HG03354 (cell line): Measurements from ENCODE around the gene SCAP.
"Not testable (repeated sequence)": the region's sequence is repeated elsewhere in the genome, so short reads cannot be mapped to it uniquely, and the experiment has no call there.

Source experiments
- ATAC-seq: cut with Tn5 transposase; IDR thresholded peaks from one replicate; pipeline ENCODE4 v1.9.1; 2021; ENCODE audit warnings: mild to moderate bottlenecking; ENCODE audit not compliant: unreplicated experiment, poor library complexity, severe bottlenecking

SCAP gene

DNA sequence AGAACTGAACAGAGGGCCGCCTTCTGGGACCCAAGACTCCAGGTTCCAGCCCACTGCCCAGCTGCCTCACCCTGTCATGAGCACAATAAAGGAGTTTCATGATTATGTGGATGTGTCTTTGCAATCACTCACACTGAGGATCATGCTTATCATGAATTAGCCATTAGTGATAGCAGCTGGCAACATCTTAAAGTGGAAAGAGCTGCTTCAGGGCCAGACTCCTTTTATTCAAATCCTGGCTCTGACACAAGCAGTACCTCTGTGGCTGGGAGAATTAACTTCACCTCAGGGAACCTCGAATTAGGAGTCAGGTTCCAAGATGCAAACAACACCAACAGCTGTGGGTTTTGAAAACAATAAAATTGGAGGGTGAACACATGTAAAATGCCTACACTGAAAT is 6.6 kb upstream of the SCAP start:
- ATAC-seq, result no peak

DNA sequence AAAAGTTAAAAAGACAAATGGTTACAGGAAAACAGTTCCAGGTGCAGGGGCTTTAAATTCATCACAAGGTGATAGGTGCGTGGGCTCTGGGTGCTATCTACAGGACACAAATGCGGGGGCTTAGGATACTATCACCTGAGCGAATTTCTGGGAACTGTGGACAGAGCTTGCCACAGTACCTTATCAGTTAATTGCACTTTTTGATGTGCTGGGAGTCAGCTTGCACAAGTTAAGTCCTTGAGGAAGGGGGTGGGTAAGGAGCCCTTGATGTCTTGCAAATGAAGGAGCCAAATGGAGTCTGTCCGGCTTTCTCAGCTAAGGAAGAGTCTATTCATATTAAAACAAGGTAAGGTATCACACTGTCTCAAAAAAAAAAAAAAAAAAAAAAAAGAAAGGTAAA is 6.0 kb upstream of the SCAP start:
- ATAC-seq, result not testable (repeated sequence)

DNA sequence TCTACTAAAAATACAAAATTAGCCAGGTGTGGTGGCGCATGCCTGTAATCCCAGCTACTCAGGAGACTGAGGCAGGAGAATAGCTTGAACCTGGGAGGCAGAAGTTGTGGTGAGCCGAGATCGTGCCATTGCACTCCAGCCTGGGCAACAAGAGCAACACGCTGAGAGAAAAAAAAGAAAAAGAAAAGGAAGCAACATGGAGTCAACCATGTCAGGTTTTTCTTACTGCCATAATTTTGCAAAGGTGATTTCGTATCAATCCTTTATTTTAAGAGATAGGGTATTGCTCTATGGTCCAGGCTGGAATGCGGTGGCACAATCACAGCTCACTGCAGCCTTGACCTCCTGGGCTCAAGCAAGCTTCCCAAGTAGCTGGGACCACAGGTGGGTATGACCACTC is 4.5 kb upstream of the SCAP start:
- not testable (repeated sequence) for ATAC-seq

DNA sequence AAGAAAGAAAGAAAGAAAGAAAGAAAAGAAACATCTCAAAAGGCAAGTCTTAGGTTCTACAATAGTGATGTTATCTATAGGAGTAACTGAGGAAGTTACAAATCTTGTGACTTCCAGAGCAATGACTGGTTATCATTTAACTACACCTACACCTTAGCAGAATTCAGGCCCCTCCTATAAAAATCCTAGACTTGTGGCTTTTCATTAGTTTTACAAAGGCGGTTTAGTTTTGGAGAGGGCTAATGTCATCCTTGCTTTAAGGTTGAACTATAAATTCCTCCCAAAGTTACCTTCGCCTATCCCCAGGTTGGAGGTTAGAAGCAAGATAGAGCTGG is 4.1 kb upstream of the SCAP start:
- ATAC-seq, result no peak

DNA sequence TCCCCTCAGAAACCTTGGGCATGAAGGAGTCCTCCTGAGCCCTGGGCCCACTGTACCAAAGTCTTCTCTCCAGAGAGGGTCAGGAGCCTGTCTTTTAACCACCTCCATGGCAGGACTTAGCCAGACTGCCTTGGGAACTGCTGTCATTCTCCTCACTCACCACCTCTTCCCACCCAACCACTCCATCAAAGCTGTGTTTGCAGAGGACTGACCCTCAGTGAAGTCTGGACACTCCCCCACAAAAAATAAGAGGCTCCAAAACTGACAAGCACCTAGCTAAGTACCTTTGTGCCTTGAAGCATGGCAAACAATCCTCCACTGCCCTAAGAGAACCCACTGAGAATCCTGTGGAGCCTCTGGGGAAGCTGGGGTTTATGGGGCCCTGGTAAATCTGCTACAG is 2.3 kb upstream of the SCAP start:
- ATAC-seq, result no peak

DNA sequence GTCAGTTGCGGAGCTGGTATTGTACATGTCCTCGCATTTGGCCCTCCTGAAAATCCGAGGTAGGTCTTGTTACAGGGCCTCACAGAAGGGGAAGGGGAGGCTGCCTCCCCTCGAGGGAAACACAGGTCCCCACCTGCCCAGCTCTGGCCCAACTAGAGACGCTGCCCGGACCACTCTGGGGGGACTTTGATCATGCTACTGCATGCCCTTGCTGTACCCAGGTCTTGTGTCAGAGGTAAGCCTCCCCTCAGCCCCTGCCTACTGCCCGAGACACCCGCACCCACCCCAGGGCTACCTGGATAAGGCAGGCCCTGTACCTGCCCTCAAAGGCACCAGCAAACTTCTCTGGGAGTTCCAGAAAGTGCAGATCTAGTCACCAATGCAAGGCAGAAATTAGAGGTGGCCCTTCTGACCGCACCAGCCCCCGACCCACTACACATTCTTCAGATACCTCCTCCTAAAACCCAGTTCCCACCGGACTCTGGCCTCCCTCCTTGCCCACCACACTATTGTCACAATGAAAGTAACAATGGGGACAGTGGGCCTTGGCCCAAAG is 981 bp upstream of the SCAP start:
- no peak for ATAC-seq

DNA sequence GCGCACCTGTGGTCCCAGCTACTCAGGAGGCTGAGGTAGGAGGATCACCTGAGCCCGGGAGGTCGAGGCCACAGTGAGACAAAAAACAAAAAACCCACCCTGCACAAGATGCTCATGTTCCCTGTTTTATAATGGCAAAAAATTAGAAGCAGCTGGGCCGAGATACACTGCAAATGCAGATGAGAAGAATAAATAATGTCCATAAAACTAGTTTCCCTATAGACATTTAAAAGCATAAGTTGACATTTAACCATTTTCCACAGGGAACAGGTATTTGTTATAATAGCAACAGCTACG is 537 bp upstream of the SCAP start:
- ATAC-seq, result no peak

DNA sequence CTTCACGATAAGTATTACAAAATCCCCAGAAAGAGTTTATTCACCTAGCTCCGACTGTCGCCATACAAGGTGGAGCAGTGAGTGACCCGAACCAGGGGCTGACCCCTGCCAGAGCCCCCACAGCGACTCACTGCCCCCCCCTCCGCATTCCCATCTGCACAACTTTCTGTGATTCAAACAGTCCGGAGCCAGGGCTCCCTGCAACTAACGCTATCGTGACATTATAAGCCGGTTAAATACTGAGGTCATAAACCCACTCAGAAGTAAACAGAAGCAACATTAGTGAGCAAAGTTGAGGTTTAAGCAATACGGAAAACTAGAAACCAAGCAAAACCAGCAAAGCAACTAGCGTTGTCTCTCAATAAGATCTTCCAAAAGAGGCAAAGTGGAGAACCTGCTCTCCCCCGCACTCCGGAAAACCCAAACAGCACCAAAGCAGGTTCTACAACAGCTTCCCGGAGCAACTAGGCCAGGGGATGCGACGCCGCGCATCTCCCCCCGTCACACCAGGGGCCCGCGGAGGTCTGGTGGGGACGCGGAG is 642 bp downstream of the SCAP start:
- peak; percentile 2 for ATAC-seq

DNA sequence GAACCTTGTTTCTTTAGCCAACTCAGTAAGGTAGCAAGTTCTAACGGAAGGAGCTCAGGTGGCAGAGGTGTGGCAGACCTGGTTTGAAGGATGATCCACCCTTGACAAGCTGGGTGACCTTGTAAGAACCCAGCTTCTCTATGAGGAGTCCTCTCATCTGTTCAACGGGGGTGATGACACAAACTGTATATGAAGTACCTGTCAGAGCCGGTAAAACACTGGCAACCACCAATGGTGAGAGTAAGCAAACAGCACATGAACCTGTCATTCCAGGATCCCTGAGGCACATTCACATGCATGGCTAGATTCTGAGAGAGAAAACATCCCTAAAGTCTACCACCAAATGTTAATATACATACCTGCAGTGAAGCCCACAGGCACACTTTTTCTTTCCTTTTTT is 2.4 kb downstream of the SCAP start:
- ATAC-seq, result no peak

DNA sequence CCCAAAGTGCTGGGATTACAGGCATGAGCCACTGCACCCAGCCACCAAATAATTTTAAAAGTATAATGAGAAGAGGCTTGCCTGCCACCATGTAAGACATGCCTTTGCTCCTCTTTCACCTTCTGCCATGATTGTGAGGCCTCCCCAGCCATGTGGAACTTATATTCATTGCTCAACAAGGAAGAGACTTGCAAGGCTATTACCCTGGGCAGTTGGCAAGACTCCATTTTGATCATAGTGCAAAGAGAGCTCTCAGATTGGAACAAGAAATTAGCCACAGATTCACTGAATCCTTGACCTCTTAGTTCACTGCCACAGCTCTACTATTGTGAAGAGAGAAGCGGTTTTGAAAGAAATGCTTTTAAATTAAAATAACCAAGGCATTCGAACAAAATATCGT is 6.1 kb downstream of the SCAP start:
- no peak for ATAC-seq

DNA sequence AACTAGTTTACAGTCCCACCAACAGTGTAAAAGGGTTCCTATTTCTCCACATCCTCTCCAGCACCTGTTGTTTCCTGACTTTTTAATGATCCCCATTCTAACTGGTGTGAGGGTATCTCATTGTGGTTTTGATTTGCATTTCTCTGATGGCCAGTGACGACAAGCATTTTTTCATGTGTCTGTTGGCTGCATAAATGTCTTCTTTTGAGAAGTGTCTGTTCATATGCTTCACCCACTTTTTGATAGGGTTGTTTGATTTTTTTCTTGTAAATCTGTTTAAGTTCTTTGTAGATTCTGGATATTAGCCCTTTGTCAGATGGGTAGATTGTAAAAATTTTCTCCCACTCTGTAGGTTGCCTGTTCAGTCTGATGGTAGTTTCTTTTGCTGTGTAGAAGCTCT is 7.4 kb downstream of the SCAP start:
- ATAC-seq, result not testable (repeated sequence)

DNA sequence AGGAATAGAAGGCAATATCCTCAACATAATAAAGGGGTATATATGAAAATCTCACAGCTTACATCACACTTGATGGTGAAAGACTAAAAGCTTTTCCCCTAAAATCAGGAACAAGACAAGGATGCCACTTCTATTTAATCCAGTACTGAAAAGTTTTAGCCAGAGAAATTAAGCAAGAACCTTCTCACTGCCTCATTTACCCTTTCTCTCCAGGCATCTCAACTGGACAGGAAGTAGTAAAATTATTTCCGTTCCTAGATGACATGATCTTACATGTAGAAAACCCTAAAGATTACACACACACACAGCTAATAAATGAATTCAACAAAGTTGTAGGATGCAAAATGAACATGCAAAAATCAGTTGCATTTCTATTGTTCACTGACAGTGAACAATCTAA is 11.2 kb downstream of the SCAP start:
- no peak for ATAC-seq

DNA sequence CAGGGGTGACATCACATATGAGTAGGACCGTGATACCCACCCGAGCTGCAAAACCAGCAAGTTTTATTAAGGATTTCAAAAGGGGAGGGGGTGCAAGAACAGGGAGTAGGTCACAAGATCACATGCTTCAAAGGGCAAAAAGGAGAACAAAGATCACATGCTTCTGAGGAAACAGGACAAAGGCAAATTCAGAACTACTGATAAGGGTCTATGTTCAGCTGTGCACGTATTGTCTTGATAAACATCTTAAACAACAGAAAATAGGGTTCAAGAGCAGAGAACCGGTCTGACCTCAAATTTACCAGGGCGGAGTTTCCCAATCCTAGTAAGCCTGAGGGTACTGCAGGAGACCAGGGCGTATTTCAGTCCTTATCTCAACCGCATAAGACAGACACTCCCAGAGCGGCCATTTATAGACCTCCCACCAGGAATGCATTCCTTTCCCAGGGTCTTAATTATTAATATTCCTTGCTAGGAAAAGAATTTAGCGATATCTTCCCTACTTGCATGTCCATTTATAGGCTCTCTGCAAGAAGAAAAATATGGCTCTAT is 16.1 kb downstream of the SCAP start:
- not testable (repeated sequence) for ATAC-seq

DNA sequence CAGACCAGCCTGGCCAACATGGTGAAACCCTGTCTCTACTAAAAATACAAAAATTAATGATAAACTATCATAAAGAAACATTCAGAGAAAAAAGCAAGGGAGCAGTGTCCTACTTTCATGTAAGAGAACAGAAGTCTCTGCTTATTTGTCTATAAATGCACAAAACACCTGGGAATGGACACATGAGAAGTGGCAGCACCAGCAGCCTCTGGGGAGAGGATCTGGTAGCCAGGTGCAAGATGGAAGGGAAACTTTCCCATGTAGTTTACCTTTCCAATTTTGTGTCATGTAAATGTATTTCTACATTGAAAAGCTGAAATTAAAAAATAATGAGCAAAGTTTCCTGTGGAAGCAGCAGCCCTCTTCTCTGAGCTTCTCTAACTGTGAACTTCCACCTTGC is 18.8 kb downstream of the SCAP start:
- ATAC-seq, result no peak

DNA sequence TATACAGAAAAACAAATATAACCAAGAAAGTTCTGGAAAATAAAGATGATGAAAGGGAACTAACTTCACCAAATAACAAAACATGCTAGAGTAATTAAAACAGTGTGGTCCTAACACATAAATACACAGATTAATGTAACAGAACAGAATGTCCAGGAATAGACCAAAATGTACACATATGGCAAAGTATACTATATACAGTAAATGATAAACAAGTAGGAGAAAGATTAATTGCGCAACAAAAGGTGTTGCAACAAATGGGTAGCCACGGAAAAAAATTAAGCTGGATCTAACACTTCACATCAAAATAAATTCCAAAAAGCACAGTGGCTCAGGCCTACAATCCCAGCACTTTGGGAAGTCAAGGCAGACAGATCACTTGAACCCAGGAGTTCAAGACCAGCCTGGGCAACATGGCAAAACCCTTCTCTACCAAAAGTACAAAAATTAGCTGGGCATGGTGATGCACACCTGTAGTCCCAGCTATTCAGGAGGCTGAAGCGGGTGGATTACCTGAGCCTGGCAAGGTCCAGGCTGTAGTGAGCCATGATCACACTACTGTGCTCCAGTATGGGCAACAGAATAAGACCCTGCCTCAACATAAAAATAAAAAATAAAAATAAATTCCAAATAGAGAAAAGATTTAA is 19.8 kb downstream of the SCAP start:
- no peak for ATAC-seq

DNA sequence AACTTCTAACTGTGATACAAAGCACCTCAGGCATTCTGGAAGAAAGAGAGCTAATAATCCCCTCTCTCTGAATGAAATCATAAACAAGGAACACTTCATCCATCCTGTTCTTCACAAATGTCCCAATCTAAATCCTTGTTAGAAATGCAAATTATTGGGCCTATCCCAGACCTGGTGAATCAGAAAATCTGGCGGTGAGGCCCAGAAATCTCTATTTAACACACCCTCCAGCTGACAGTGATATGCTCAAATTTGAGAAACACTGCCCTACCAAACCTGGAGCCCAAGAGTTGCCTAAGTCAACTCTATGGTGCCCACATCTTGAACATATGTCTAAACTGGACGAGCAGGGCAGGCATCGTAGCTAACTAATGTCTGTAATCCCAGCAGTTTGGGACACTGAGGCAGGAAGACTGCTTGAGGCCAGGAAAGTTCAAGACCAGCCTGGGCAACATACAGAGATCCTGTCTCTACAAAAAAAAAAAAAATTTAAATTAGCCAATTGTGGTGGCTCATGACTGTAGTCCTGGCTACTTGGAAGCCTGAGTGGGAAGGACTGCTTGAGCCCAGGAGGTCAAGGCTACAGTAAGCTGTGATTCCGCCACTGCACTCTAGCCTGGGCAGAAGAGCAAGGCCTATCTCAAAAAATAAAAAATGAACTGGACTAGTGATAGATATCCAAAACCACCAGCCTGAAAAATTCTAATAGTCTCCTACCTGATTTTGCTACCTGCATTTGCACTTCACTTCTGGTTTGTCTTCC is 23.1 kb downstream of the SCAP start:
- ATAC-seq, result no peak

DNA sequence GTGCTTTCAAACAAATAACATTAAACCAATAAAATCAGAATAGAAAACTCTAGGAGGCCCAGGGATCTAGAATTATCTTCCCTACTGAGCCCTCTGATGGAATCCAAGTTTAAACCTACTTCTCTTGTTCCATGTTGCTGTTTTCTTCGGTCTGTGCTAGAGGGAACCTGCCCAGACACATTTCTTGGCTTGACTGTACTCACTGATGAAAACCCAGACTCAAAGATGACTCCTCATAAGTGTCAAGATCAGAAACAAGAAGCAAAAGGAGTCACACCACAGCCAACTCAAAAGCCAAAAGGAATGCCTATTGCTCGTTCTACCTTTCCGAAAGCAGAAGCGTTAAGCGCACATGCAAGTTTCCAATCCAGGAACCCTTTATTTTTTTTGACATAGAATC is 31.6 kb downstream of the SCAP start:
- ATAC-seq, result no peak

DNA sequence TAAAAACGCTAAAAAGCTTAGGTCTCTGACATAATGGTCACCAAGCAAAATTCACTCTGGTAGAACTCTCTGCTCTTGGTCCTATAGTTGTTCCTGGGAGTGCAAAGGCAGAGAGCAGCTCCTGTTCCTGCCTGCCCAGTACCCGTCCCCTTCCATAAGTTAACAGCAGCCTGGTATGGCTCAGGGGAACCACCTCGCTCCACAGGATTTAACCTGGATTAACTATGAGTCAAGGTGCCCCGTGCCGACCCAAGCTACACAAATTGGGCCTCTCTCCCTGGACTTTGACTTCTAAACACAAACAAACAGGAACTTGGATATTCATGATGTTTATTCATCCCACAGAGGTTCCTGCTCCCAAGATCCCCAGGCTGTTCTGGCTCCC is 32.1 kb downstream of the SCAP start:
- no peak for ATAC-seq

DNA sequence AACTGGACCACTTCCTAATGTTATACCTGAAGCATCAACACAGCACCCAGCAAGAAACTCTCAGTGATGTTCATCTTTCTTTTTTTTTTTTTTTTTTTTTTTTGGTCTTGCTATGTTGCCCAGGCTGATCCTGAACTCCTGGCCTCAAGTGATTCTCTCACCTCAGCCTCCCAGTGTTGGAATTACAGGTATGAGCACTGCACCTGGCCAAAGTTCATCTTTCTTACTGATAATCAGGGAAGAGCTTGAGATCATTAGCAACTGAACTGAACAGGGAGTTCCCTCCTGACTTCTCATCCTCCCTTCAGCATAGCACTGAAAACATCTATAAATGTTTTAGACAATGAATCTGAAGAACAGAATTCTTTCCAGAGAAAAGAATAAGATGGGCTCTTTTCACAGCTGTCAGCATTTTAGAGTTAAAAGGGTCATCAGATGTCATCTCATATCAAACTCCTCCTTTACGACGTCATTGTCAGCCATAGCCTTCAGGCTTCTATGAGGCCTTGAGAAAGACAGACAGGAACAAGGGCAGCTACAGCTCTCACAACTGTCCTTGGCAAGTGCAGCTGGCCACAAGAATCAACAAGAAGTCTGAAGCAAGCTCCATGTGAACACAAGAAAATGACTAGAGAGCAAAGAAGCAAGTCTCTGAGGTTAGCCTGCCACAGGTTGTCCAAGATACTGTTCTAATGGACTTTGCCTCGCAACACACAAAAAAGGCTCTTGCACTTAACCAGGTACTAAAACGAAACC is 33.8 kb downstream of the SCAP start:
- ATAC-seq, result no peak

DNA sequence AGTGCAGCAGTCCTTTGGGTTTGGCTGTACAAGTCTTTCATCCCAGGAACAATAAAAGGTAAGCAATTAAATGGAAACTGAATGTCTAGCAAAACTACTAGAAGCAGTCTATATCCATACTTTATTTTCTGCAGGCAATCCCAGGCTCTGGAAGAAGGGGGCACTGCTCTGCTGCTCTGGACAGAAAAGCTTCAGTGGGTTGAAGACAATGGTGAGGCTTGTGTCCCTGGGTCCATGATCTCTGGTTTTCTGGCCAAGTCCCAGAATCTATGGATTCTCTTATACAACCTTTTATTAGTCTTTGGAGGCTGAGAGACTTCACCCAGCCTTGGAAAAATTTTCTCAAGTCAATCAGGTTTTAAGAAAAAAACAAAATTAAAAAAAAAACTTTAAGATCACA is 35.6 kb downstream of the SCAP start:
- ATAC-seq, result no peak
